ENCODE data around the gene HSD17B13.

HSD17B13 gene

GRCh38 chr4:87255755-87256154 is 66.9 kb downstream of the HSD17B13 start:
- no peak overlapping the region for H3K4me3 ChIP-seq (replicated peaks; ENCODE audit: low read depth, low read length)
- no peak for DNase-seq (ENCODE audit: low read depth)
- TF ChIP-seq CTCF (IDR thresholded peaks at IDR 0.05; ENCODE audit: low read length, missing control alignments) = no peak
